A549 (cell line): ENCODE data around the gene PLK5. TPM values are rescaled to one million over a fixed set of nuclear protein-coding genes. Genes with fewer than 3 reads are reported as not detected.

Experiments used
- ATAC-seq, 2 experiments: fragments of 200-7000 bp in 1 of 2; fragments of >200 bp in 1 of 2; cut with Nextera tagmentation in 1 of 2; cut with Tn5 transposase in 1 of 2; 3 replicates each; pipeline versions ENCODE4 v1.8.0 to v1.9.1; 2018 to 2020; ENCODE audit warnings: mild to moderate bottlenecking in 1 of 2, moderate library complexity in 1 of 2
- CTCF ChIA-PET: fragments of 300-600 bp; sonication (Branson Sonifier 250); formaldehyde crosslinking; extraction: SDS; loops from one replicate; lab custom pipeline; 2021; ENCODE audit warnings: antibody characterized with exemption, inconsistent platforms; lab: Yijun Ruan, JAX
- POLR2A ChIA-PET: fragments of 350-600 bp; formaldehyde crosslinking; extraction: SDS; loops from one replicate; lab custom pipeline; 2021; ENCODE audit warnings: antibody characterized with exemption, inconsistent platforms; lab: Yijun Ruan, JAX
- DNase-seq, 2 experiments: peaks; one replicate each; pipeline versions ENCODE4 v3.0.0 to v3.0.0-alpha.2; 2011 to 2016; ENCODE audit warnings: low read depth in 1 of 2, low spot score in 1 of 2
- FAIRE-seq: peaks from 2 replicates; lab custom pipeline; 2011; peaks lifted over from hg19 to GRCh38; lab: Jason Lieb, UNC
- H3K27ac ChIP-seq, 2 experiments: fragments of >200 bp; sonication (Bioruptor Twin); formaldehyde crosslinking; 3 replicates each; pipeline ENCODE4 v1.5.1; 2016 to 2017
- H3K4me1 ChIP-seq: fragments of >200 bp; sonication (Bioruptor Twin); formaldehyde crosslinking; 3 replicates; pipeline ENCODE4 v1.6.1; 2016
- H3K4me2 ChIP-seq: fragments of >200 bp; sonication (Bioruptor Twin); formaldehyde crosslinking; 3 replicates; pipeline ENCODE4 v1.6.1; 2016
- H3K4me3 ChIP-seq: fragments of >200 bp; sonication (Bioruptor Twin); formaldehyde crosslinking; 3 replicates; pipeline ENCODE4 v1.5.1; 2016
- H3K9me3 ChIP-seq: fragments of >200 bp; sonication (Bioruptor Twin); formaldehyde crosslinking; 3 replicates; pipeline ENCODE4 v1.6.1; 2016
- CHD4 ChIP-seq: fragments of 200-600 bp; sonication (generic); IDR thresholded peaks from 2 replicates; pipeline ENCODE4 v1.6.1; 2016; ENCODE audit warnings: antibody characterized with exemption, mild to moderate bottlenecking, borderline replicate concordance
- EHMT2 ChIP-seq: fragments of 200-600 bp; sonication (generic); IDR thresholded peaks from 2 replicates; pipeline ENCODE4 v1.6.1; 2016; ENCODE audit warnings: antibody characterized with exemption, low read depth, mild to moderate bottlenecking, moderate library complexity
- ESRRA ChIP-seq: fragments of 150-350 bp; IDR thresholded peaks from 2 replicates; pipeline ENCODE4 v1.6.1; 2014; ENCODE audit warnings: mild to moderate bottlenecking, low read length, borderline replicate concordance
- FOSB ChIP-seq: fragments of 250-450 bp; sonication (Bioruptor Pico); IDR thresholded peaks from 2 replicates; pipeline ENCODE4 v1.5.0; 2020; ENCODE audit warnings: mild to moderate bottlenecking, moderate library complexity
- FOXS1 ChIP-seq: fragments of 250-450 bp; sonication (Bioruptor Pico); IDR thresholded peaks from 2 replicates; pipeline ENCODE4 v1.5.0; 2020; ENCODE audit warnings: mild to moderate bottlenecking, moderate library complexity
- GATA3 ChIP-seq: IDR thresholded peaks from 2 replicates; pipeline ENCODE4 v1.6.1; 2012; ENCODE audit warnings: borderline replicate concordance
- JUN ChIP-seq, 2 experiments: fragments of >200 bp; sonication (Bioruptor Twin); formaldehyde crosslinking; IDR thresholded peaks; 2 replicates in 1 of 2; 3 replicates in 1 of 2; pipeline ENCODE4 v1.6.1; 2016 to 2017
- KDM1A ChIP-seq: fragments of 200-600 bp; sonication (generic); IDR thresholded peaks from 2 replicates; pipeline ENCODE4 v1.6.1; 2016; ENCODE audit warnings: low read depth, mild to moderate bottlenecking
- NFE2L2 ChIP-seq: fragments of 150-350 bp; conservative IDR thresholded peaks from 2 replicates; pipeline ENCODE4 v1.6.1; 2014; ENCODE audit warnings: low read length
- NR3C1 ChIP-seq: fragments of >200 bp; sonication (Bioruptor Twin); formaldehyde crosslinking; IDR thresholded peaks from 3 replicates; pipeline ENCODE4 v1.6.1; 2017
- POLR2AphosphoS2 ChIP-seq: conservative IDR thresholded peaks from 2 replicates; pipeline ENCODE4 v1.6.1; 2012; ENCODE audit warnings: low read length, improper control_type of control experiment, inconsistent platforms
- RARB ChIP-seq: fragments of 250-450 bp; sonication (Bioruptor Pico); IDR thresholded peaks from 2 replicates; pipeline ENCODE4 v1.8.0; 2021; ENCODE audit warnings: mild to moderate bottlenecking, moderate library complexity
- TFCP2L1 ChIP-seq: fragments of 250-450 bp; sonication (Bioruptor Pico); IDR thresholded peaks from 2 replicates; pipeline ENCODE4 v1.5.0; 2021; ENCODE audit warnings: mild to moderate bottlenecking
- ZC3H11A ChIP-seq: fragments of 450-650 bp; IDR thresholded peaks from 2 replicates; pipeline ENCODE4 v1.6.1; 2014; ENCODE audit warnings: antibody characterized with exemption, mild to moderate bottlenecking
- ZNF302 ChIP-seq: fragments of 250-450 bp; sonication (Bioruptor Pico); IDR thresholded peaks from 2 replicates; pipeline ENCODE4 v1.9.0; 2021; ENCODE audit warnings: inconsistent platforms, mild to moderate bottlenecking, moderate library complexity
- ZSCAN20 ChIP-seq: fragments of 250-450 bp; sonication (Bioruptor Pico); IDR thresholded peaks from 2 replicates; pipeline ENCODE4 v1.8.0; 2022; ENCODE audit warnings: mild to moderate bottlenecking, moderate library complexity
- WGBS: methylation state at CpG from one replicate; pipeline ENCODE4 v1.1.6; 2017; ENCODE audit errors: missing lambda C conversion rate; 5-methylcytosine and 5-hydroxymethylcytosine counted together
- polyA plus RNA-seq, 4 experiments: library from polyadenylated mRNA; depleted of rRNA in 3 of 4; stranded (reverse); fragments of >200 nt; fragmentation: RNase III in 1 of 4; extraction: RNeasy Plus Mini Kit Qiagen cat#74134 plus additional on column Dnase treatment in 1 of 4; gene quantifications; 2 replicates in 3 of 4; 3 replicates in 1 of 4; pipeline ENCODE4 v1.2.3, GENCODE V29; 2011 to 2017
- TF ChIP-seq, protein P1 (sequence below): fragments of >200 bp; sonication (Bioruptor Twin); formaldehyde crosslinking; IDR thresholded peaks from 3 replicates; pipeline ENCODE4 v1.6.1; 2016
- TF ChIP-seq, protein P2 (sequence below): fragments of 250-450 bp; sonication (Bioruptor Pico); IDR thresholded peaks from 2 replicates; pipeline ENCODE4 v1.5.0; 2021; ENCODE audit warnings: mild to moderate bottlenecking, moderate library complexity, borderline replicate concordance
- TF ChIP-seq, protein P3 (sequence below): fragments of >200 bp; sonication (Bioruptor Twin); formaldehyde crosslinking; IDR thresholded peaks from 2 replicates; pipeline ENCODE4 v1.6.1; 2016
- TF ChIP-seq, protein P4 (sequence below): fragments of >200 bp; sonication (Bioruptor Twin); formaldehyde crosslinking; IDR thresholded peaks from 3 replicates; pipeline ENCODE4 v1.5.1; 2016
- TF ChIP-seq, protein P5 (sequence below): IDR thresholded peaks from 2 replicates; pipeline ENCODE4 v1.6.1; 2012; ENCODE audit warnings: low read depth, borderline replicate concordance

PLK5 gene
- polyA plus RNA-seq, 2 of the 4 experiments (the other 2 are of a cell fraction) = not detected

DNA sequence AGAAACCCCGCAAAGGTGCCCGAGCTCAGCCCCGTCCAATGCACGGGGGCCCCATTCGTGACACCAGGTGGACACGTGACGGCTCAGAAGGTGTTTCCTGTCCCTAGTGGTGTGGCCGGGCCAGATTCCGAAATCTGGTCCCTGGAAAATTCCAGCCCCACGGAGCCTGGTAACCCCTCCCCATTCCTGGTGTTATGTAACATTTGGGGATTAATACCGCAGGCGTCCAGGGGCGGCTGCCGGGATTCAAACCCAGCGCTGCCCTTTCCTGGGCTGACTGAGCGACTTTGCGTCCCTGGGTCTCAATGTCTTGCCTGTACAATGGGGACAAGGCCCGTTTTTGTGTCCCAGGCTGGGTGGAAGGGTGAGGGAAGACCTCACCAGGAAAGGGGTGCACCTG is 1.0 kb upstream of the PLK5 start:
- TF ChIP-seq FOXS1 = no peak
- TF ChIP-seq EHMT2 = no peak
- TF ChIP-seq, protein P1, sequence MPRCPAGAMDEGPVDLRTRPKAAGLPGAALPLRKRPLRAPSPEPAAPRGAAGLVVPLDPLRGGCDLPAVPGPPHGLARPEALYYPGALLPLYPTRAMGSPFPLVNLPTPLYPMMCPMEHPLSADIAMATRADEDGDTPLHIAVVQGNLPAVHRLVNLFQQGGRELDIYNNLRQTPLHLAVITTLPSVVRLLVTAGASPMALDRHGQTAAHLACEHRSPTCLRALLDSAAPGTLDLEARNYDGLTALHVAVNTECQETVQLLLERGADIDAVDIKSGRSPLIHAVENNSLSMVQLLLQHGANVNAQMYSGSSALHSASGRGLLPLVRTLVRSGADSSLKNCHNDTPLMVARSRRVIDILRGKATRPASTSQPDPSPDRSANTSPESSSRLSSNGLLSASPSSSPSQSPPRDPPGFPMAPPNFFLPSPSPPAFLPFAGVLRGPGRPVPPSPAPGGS = no peak
- TF ChIP-seq TFCP2L1 (CRISPR knock-in tag) = no peak
- no peak for TF ChIP-seq ESRRA
- no peak for TF ChIP-seq FOSB (CRISPR knock-in tag)
- no peak for TF ChIP-seq ZC3H11A
- TF ChIP-seq, protein P2, sequence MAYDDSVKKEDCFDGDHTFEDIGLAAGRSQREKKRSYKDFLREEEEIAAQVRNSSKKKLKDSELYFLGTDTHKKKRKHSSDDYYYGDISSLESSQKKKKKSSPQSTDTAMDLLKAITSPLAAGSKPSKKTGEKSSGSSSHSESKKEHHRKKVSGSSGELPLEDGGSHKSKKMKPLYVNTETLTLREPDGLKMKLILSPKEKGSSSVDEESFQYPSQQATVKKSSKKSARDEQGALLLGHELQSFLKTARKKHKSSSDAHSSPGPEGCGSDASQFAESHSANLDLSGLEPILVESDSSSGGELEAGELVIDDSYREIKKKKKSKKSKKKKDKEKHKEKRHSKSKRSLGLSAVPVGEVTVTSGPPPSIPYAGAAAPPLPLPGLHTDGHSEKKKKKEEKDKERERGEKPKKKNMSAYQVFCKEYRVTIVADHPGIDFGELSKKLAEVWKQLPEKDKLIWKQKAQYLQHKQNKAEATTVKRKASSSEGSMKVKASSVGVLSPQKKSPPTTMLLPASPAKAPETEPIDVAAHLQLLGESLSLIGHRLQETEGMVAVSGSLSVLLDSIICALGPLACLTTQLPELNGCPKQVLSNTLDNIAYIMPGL = no peak
- TF ChIP-seq RARB = no peak
- TF ChIP-seq, protein P3, sequence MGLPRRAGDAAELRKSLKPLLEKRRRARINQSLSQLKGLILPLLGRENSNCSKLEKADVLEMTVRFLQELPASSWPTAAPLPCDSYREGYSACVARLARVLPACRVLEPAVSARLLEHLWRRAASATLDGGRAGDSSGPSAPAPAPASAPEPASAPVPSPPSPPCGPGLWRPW = no peak
- TF ChIP-seq JUN (IDR thresholded peaks at IDR 0.05) = no peak
- no peak for TF ChIP-seq CHD4
- no peak for TF ChIP-seq ZNF302
- no peak for TF ChIP-seq NR3C1
- TF ChIP-seq POLR2AphosphoS2 = no peak
- no peak for TF ChIP-seq NFE2L2
- TF ChIP-seq KDM1A = no peak
- TF ChIP-seq ZSCAN20 (CRISPR knock-in tag) = no peak
- TF ChIP-seq, protein P4, sequence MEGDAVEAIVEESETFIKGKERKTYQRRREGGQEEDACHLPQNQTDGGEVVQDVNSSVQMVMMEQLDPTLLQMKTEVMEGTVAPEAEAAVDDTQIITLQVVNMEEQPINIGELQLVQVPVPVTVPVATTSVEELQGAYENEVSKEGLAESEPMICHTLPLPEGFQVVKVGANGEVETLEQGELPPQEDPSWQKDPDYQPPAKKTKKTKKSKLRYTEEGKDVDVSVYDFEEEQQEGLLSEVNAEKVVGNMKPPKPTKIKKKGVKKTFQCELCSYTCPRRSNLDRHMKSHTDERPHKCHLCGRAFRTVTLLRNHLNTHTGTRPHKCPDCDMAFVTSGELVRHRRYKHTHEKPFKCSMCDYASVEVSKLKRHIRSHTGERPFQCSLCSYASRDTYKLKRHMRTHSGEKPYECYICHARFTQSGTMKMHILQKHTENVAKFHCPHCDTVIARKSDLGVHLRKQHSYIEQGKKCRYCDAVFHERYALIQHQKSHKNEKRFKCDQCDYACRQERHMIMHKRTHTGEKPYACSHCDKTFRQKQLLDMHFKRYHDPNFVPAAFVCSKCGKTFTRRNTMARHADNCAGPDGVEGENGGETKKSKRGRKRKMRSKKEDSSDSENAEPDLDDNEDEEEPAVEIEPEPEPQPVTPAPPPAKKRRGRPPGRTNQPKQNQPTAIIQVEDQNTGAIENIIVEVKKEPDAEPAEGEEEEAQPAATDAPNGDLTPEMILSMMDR = no peak
- TF ChIP-seq, protein P5, sequence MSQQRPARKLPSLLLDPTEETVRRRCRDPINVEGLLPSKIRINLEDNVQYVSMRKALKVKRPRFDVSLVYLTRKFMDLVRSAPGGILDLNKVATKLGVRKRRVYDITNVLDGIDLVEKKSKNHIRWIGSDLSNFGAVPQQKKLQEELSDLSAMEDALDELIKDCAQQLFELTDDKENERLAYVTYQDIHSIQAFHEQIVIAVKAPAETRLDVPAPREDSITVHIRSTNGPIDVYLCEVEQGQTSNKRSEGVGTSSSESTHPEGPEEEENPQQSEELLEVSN = no peak
- FAIRE-seq (no peak), DNase-seq (no peak), ATAC-seq (no peak)
- no peak overlapping the region for H3K4me3 ChIP-seq
- CTCF ChIA-PET = interaction anchor here (1.0 to 1.7 kb wide), 2 partner anchors 24 to 77 kb away, joined by 3 to 7 read pairs; no protein-coding TSS in a partner anchor
- H3K9me3 ChIP-seq = no peaks in the 10 kb centered on the region
- no peaks in the 10 kb centered on the region for H3K4me1 ChIP-seq
- POLR2A ChIA-PET = no interaction called here
- no peak overlapping the region for H3K27ac ChIP-seq
- 38% methylated on average over 4 of the region's 18 CpGs for WGBS
- no peak overlapping the region for H3K4me2 ChIP-seq

DNA sequence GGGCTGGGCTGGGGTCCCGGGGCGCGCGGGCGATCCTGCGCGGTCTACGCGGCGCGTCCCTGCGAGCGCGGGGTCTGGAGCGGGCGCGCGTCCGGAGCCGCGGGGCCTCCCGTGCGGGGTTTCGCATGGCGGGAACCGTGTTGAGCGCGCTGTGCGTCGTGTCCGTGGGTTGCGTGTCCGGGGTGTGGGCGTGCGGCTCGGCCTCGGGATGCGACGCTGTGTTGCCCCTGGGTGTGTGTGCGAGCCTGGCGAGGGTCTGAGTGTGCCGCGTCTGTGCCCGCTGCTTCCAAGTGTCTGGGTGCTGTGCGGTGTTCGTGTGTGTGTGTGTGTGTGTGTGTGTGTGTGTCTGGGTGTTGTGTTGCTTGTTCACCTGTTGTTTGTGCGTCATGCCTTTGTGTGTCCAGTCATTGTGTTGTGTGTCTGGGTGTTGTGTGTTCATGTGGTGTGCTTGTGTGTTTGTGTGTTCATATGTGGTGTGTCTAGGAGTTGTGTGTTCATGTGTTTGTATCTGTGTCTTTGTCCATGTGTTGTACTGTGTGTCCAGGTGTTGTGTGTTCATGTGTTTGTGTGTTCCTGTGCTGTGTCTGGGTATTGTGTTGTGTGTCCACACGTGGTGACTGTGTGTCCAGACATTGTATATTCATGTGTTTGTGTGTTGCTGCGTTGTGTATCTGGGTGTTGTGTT is 552 bp downstream of the PLK5 start:
- TF ChIP-seq POLR2AphosphoS2 (no peak), GATA3 (no peak)
- TF ChIP-seq, all 56 proteins: peak for 0
- no peak for ATAC-seq
- no peaks in the 10 kb centered on the region for H3K9me3 ChIP-seq
- peak overlapping the region; percentile 30; the same call in 1 of the 3 replicates for H3K4me2 ChIP-seq
- peak in 1 of 2 experiments; percentile 31 for DNase-seq
- POLR2A ChIA-PET = no interaction called here
- no peak for FAIRE-seq
- no peaks in the 10 kb centered on the region for H3K4me1 ChIP-seq
- 25% methylated on average over 2 of the region's 49 CpGs for WGBS
- CTCF ChIA-PET = interaction anchor here (1.1 kb wide), 1 partner anchor 22 kb away, joined by 5 read pairs; no protein-coding TSS in a partner anchor
- H3K27ac ChIP-seq = no peak overlapping the region
- H3K4me3 ChIP-seq = no peak overlapping the region
